ENCODE data around the gene ELP5.

- no peak for TF ChIP-seq CREB1 (CRISPR knock-in tag; IDR thresholded peaks at IDR 0.05; ENCODE audit: low read depth)
- no peak for TF ChIP-seq CTCF (conservative IDR thresholded peaks at IDR 0.05; ENCODE audit: low read depth in 2 of 2)
- TF ChIP-seq POLR2AphosphoS5 (IDR thresholded peaks at IDR 0.05; ENCODE audit: low read depth): no peak
- TF ChIP-seq EZH2 (IDR thresholded peaks at IDR 0.05; ENCODE audit: low read depth, unreplicated experiment): no peak
- no peak for TF ChIP-seq EZH2phosphoT487 (IDR thresholded peaks at IDR 0.05; ENCODE audit: unreplicated experiment)
- TF ChIP-seq REST (IDR thresholded peaks at IDR 0.05; ENCODE audit: unreplicated experiment): no peak
- no peak for TF ChIP-seq JUNB (IDR thresholded peaks at IDR 0.05; ENCODE audit: unreplicated experiment)
- TF ChIP-seq ZNF114 (CRISPR knock-in tag; IDR thresholded peaks at IDR 0.05): no peak
- TF ChIP-seq ZNF331 (CRISPR knock-in tag; IDR thresholded peaks at IDR 0.05; ENCODE audit: low read depth): no peak
- no peak for TF ChIP-seq ETS1 (IDR thresholded peaks at IDR 0.05)
Measured at GRCh38 chr17:7224110-7224509, 27.9 kb upstream of the ELP5 start.

All from GM23338 (cell line).